ENCODE measurements around the gene GSTA3.
"Not testable (repeated sequence)": the region's sequence is repeated elsewhere in the genome, so short reads cannot be mapped to it uniquely, and the experiment has no call there.

Gene GSTA3

GRCh38 chr6:52858416-52858815 lies 51.1 kb downstream of the GSTA3 start:
- DNase-seq (ENCODE audit: low read depth), result no peak

GRCh38 chr6:52856137-52856536 lies 53.4 kb downstream of the GSTA3 start:
- DNase-seq (ENCODE audit: low read depth), result not testable (repeated sequence)

- DNase-seq (ENCODE audit: low read depth), result no peak
Observed at GRCh38 chr6:52849137-52849536, 60.4 kb downstream of the GSTA3 start.
